Transverse colon (tissue), 4 donors: ENCODE measurements around the gene XPNPEP3. TPM values are rescaled to one million over a fixed set of nuclear protein-coding genes. Genes with fewer than 3 reads are reported as not detected.
"Not testable (repeated sequence)": the region's sequence is repeated elsewhere in the genome, so short reads cannot be mapped to it uniquely, and the experiment has no call there.

Source experiments
- DNase-seq: peaks from one replicate; pipeline ENCODE4 v3.0.0-alpha.2; 2019
- H3K27ac ChIP-seq, 4 donors: fragments of 200-600 bp; sonication (generic); 2 replicates each; pipeline ENCODE4 v1.5.1; 2016 to 2018; ENCODE audit warnings: inconsistent platforms in 4 of 4
- H3K27me3 ChIP-seq: fragments of 200-600 bp; sonication (generic); 2 replicates; pipeline ENCODE4 v1.5.1; 2017; ENCODE audit warnings: inconsistent platforms
- H3K36me3 ChIP-seq, 4 donors: fragments of 200-600 bp; sonication (generic); 2 replicates each; pipeline ENCODE4 v1.5.1; 2017 to 2019; ENCODE audit warnings: inconsistent platforms in 4 of 4
- H3K4me1 ChIP-seq, 4 donors: fragments of 200-600 bp; sonication (generic); 2 replicates each; pipeline ENCODE4 v1.5.1; 2017 to 2020; ENCODE audit warnings: inconsistent platforms in 4 of 4
- H3K4me3 ChIP-seq, 4 donors: fragments of 200-600 bp; sonication (generic); 1 replicate in 1 of 4; 2 replicates in 3 of 4; pipeline versions ENCODE4 v1.5.1 to v1.6.1; 2017 to 2019; ENCODE audit warnings: inconsistent platforms in 4 of 4
- H3K9me3 ChIP-seq, 2 donors: fragments of 200-600 bp; sonication (generic); 2 replicates each; pipeline ENCODE4 v1.5.1; 2017 to 2019; ENCODE audit warnings: inconsistent platforms in 2 of 2
- CTCF ChIP-seq, 5 experiments: fragments of 200-600 bp in 3 of 5; fragments of 450-650 bp in 2 of 5; sonication (generic) in 3 of 5; IDR thresholded peaks; 1 replicate in 2 of 5; 2 replicates in 3 of 5; pipeline ENCODE4 v1.5.1; 2016 to 2017; ENCODE audit warnings: antibody characterized with exemption in 5 of 5, inconsistent platforms in 3 of 5, mild to moderate bottlenecking in 2 of 5, moderate library complexity in 1 of 5
- EP300 ChIP-seq: sonication (generic); formaldehyde crosslinking; IDR thresholded peaks from one replicate; pipeline ENCODE4 v1.6.1; 2017; ENCODE audit warnings: antibody characterized with exemption, low read depth
- POLR2A ChIP-seq: fragments of 450-650 bp; IDR thresholded peaks from one replicate; pipeline ENCODE4 v1.6.1; 2016; ENCODE audit warnings: antibody characterized with exemption, mild to moderate bottlenecking, moderate library complexity
- POLR2AphosphoS5 ChIP-seq, 3 donors: sonication (generic); formaldehyde crosslinking; IDR thresholded peaks; one replicate each; pipeline ENCODE4 v1.6.1; 2016; ENCODE audit warnings: antibody characterized with exemption in 3 of 3
- WGBS, 2 donors: methylation state at CpG; one replicate each; pipeline ENCODE4 v1.1.5; 2018; ENCODE audit warnings: low coverage in 1 of 2; 5-methylcytosine and 5-hydroxymethylcytosine counted together
- in situ Hi-C, 4 donors: fragments of 200-750 bp; cut with MboI; loops; one replicate each; pipeline versions ENCODE4 v1.15.0 to v1.15.1; 2017; ENCODE audit warnings: low sequenced_read_pairs in 3 of 4, low pct_ligation_motif_present in 1 of 4, low pct_unique_long_range_greater_than_20kb in 1 of 4
- intact Hi-C: fragments of 100-400 bp; cut with DNase I; formaldehyde crosslinking; loops from one replicate; pipeline ENCODE4 v1.15.1; 2023; ENCODE audit warnings: low total_unique reads
- total RNA-seq, 4 donors: library from RNA; depleted of rRNA; stranded (reverse); fragments of >200 nt; gene quantifications; one replicate each; pipeline ENCODE4 v1.1.0, GENCODE V29; 2016

XPNPEP3 gene
- total RNA-seq, 4 donors from 2014 or later: 5.8 to 14.1 (median 7.8) TPM

GRCh38 chr22:40862537-40862936 is 5.6 kb downstream of the XPNPEP3 start:
- Histone ChIP-seq H3K27me3 (no peaks in the 10 kb centered on the region), H3K4me1 (peaks cover 4 to 24% (median 8%) of the 10 kb centered on the region in 4 donors), H3K4me3 (no peak overlapping the region), H3K36me3 (no peaks in the 10 kb centered on the region), H3K27ac (no peak overlapping the region), H3K9me3 (no peaks in the 10 kb centered on the region)
- TF ChIP-seq CTCF (IDR thresholded peaks at IDR 0.05): no peak
- no peak for TF ChIP-seq POLR2A
- TF ChIP-seq POLR2AphosphoS5 (IDR thresholded peaks at IDR 0.05): no peak
- TF ChIP-seq EP300: no peak
- in situ Hi-C loops (no loop called here), intact Hi-C loops (no loop called here)
- DNase-seq: no peak
- 78 to 82% methylated on average over 2 of the region's 2 CpGs for WGBS, 2 donors

- H3K36me3 ChIP-seq: peaks cover 0 to 13% (median 0%) of the 10 kb centered on the region in 4 donors
- no peaks in the 10 kb centered on the region for H3K9me3 ChIP-seq
- 89 to 90% methylated on average over 2 of the region's 2 CpGs for WGBS, 2 donors
- H3K27ac ChIP-seq: no peak overlapping the region
- intact Hi-C loops: no loop called here
- H3K4me3 ChIP-seq: no peak overlapping the region
- TF ChIP-seq POLR2A: no peak
- H3K4me1 ChIP-seq: peaks cover 0 to 5% (median 0%) of the 10 kb centered on the region in 4 donors
- in situ Hi-C loops: no loop called here
- no peak for DNase-seq
- H3K27me3 ChIP-seq: no peaks in the 10 kb centered on the region
Observed at GRCh38 chr22:40867109-40867508, 10.2 kb downstream of the XPNPEP3 start.

- peaks cover 0 to 13% (median 0%) of the 10 kb centered on the region in 4 donors for H3K36me3 ChIP-seq
- H3K4me1 ChIP-seq, H3K27me3 ChIP-seq, DNase-seq, intact Hi-C loops, in situ Hi-C loops, H3K4me3 ChIP-seq, H3K27ac ChIP-seq, H3K9me3 ChIP-seq: not testable (repeated sequence)
- WGBS, 2 donors: 57 to 68% methylated on average over 1 to 6 of the region's 6 CpGs
Observed at GRCh38 chr22:40868379-40868778, 11.4 kb downstream of the XPNPEP3 start.

- Histone ChIP-seq H3K9me3 (no peaks in the 10 kb centered on the region), H3K27me3 (no peaks in the 10 kb centered on the region), H3K4me3 (no peak overlapping the region), H3K27ac (no peak overlapping the region), H3K4me1 (peaks cover 0 to 20% (median 7%) of the 10 kb centered on the region in 4 donors), H3K36me3 (peaks cover 0 to 13% (median 0%) of the 10 kb centered on the region in 4 donors)
- in situ Hi-C loops (no loop called here), intact Hi-C loops (no loop called here)
- no peak for DNase-seq
- no peak for TF ChIP-seq CTCF (IDR thresholded peaks at IDR 0.05)
- no peak for TF ChIP-seq EP300
- no peak for TF ChIP-seq POLR2AphosphoS5 (IDR thresholded peaks at IDR 0.05)
- TF ChIP-seq POLR2A: no peak
- 97% methylated on average over 3 of the region's 3 CpGs for WGBS, 2 donors
Observed at GRCh38 chr22:40874016-40874415, 17.1 kb downstream of the XPNPEP3 start.

- intact Hi-C loops: no loop called here
- Histone ChIP-seq H3K4me3 (no peak overlapping the region), H3K4me1 (peaks cover 0 to 20% (median 7%) of the 10 kb centered on the region in 4 donors), H3K27ac (no peak overlapping the region), H3K36me3 (peaks cover 0 to 13% (median 0%) of the 10 kb centered on the region in 4 donors), H3K9me3 (no peaks in the 10 kb centered on the region), H3K27me3 (no peaks in the 10 kb centered on the region)
- no peak for DNase-seq
- TF ChIP-seq EP300 (no peak), POLR2AphosphoS5 (IDR thresholded peaks at IDR 0.05) (no peak), CTCF (IDR thresholded peaks at IDR 0.05) (no peak), POLR2A (no peak)
- in situ Hi-C loops: no loop called here
- WGBS, 2 donors: 94 to 100% methylated on average over 3 of the region's 3 CpGs
Observed at GRCh38 chr22:40875111-40875510, 18.2 kb downstream of the XPNPEP3 start.
